Fibroblast of villous mesenchyme (primary cell): Measurements from ENCODE around the gene EHD4. TPM values are rescaled to one million over a fixed set of nuclear protein-coding genes. Genes with fewer than 3 reads are reported as not detected.

ENCODE experiments used
- DNase-seq: peaks from one replicate; pipeline ENCODE4 v3.0.0-alpha.2; 2010; ENCODE audit warnings: low read depth
- H3K4me3 ChIP-seq: 2 replicates; pipeline ENCODE4 v1.5.1; 2011; ENCODE audit warnings: low read depth, mild to moderate bottlenecking, low read length
- total RNA-seq: library from RNA; depleted of rRNA; stranded (reverse); fragments of >200 nt; gene quantifications from 2 replicates; pipeline ENCODE4 v1.2.3, GENCODE V29; 2012
- TF ChIP-seq, protein P1 (sequence below): IDR thresholded peaks from 2 replicates; pipeline ENCODE4 v1.5.1; 2012; ENCODE audit warnings: low read depth, mild to moderate bottlenecking, low read length; ENCODE audit not compliant: insufficient read depth

The EHD4 gene
- total RNA-seq, 1 donor: 19.0 TPM

DNA sequence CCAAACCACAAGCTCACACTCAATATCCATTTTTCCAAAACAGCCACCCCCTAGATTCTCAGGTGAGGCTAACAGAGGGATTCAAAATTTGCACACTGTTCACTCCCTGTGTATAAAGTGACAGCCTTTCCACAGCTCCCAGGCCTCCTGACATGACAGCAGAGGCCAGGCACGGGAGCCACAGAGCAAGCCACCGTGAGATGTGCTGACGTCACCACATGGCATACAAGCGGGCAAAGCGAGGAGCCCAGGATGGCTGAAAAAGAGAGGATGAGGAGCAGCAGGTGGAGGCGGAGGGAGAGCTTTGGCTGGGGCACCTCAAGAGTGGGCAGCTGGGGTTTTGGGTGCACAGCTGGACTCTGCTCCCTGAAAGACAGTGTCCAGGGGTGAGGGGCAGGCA lies 27.1 kb downstream of the EHD4 start:
- TF ChIP-seq, protein P1, sequence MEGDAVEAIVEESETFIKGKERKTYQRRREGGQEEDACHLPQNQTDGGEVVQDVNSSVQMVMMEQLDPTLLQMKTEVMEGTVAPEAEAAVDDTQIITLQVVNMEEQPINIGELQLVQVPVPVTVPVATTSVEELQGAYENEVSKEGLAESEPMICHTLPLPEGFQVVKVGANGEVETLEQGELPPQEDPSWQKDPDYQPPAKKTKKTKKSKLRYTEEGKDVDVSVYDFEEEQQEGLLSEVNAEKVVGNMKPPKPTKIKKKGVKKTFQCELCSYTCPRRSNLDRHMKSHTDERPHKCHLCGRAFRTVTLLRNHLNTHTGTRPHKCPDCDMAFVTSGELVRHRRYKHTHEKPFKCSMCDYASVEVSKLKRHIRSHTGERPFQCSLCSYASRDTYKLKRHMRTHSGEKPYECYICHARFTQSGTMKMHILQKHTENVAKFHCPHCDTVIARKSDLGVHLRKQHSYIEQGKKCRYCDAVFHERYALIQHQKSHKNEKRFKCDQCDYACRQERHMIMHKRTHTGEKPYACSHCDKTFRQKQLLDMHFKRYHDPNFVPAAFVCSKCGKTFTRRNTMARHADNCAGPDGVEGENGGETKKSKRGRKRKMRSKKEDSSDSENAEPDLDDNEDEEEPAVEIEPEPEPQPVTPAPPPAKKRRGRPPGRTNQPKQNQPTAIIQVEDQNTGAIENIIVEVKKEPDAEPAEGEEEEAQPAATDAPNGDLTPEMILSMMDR: no peak
- no peak overlapping the region for H3K4me3 ChIP-seq
- DNase-seq: no peak

DNA sequence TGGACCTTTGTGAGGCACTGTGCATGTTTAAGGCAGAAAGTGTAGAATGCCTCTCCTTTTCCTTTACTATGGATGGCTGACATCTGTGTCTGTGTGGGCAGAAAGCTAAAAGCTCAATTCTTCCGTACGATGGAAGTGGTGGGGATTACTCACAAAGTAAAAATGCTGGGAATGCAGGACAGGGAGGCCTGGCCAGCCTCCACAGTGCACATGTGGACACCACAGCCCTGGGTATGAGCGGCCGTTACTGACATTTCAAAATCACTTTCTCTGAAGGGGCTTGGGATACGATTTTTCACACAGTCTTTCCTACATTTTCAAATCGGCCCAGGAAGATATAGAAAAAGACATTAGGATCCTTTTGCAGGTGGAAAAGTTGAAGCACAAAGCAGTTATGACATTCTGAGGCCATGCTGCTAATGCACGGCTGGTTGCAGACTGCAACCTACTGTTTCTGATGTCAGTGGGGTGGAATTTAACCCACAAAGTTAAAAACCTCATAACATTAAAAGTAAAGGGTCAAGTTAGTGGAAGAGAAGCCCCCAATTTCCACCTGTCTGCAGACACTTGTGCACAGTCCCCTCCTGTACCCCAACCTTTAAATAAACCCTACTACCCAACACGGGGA lies 27.9 kb downstream of the EHD4 start:
- H3K4me3 ChIP-seq: peak overlapping the region; percentile 1
- TF ChIP-seq, protein P1: no peak
- peak; percentile 92 for DNase-seq

DNA sequence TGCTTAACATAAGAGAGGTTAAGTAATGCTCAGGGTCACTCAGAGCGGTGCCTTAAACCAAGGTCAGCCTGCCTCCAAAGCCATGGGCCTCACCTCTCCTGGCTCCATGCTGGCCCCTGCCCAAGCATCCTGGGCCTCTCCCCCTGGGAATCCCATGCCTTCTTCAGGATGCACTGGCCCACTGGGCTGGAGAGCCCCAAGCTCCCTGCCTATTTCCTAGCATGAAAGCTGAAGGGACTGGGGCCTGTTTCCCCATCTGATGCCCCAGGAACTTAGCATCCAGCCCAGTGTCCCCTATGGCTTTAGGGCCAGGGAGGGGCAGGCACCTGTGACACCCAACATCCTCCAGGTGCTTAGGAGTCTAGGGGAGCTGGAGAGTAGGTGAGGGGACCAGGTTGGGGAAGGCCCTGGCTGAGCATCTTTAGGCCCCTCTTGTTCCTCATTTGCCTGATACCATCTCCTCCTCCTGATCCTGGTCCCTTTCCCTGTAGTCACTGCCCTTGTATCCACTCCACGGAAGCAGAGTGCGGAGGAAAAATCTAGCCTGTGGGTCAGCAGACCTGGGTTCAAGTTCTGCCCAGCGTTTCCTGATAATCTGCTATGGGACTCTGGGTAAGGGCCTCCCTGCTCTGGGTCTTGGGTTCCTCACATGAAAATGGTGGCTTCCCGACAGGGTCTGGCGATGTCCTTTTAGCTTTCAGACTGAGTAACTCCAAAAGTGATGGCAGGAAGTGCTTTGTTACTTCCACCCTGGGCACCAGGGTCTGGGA lies 28.6 kb downstream of the EHD4 start:
- DNase-seq: no peak
- no peak overlapping the region for H3K4me3 ChIP-seq
- TF ChIP-seq, protein P1: no peak

DNA sequence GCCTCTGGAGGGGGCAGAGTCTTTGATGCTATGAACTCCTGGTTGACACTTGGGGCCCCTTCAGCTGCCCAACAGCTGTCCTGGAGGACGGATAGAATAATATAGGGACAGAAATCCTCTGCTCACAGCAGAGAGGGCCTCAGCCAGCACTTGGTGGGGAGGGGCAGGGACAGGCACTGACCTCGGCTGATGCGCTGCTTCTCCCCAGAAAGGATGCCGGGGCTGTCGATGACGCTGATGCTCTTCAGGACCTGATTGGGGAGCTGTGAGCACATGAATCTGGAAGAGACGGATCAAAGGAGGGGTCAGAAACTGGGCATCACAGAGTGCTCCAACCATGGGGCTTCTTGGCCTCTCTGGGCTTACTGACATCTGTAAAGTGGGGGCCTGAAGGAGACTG lies 29.5 kb downstream of the EHD4 start:
- no peak for DNase-seq
- TF ChIP-seq, protein P1: no peak
- H3K4me3 ChIP-seq: no peak overlapping the region

DNA sequence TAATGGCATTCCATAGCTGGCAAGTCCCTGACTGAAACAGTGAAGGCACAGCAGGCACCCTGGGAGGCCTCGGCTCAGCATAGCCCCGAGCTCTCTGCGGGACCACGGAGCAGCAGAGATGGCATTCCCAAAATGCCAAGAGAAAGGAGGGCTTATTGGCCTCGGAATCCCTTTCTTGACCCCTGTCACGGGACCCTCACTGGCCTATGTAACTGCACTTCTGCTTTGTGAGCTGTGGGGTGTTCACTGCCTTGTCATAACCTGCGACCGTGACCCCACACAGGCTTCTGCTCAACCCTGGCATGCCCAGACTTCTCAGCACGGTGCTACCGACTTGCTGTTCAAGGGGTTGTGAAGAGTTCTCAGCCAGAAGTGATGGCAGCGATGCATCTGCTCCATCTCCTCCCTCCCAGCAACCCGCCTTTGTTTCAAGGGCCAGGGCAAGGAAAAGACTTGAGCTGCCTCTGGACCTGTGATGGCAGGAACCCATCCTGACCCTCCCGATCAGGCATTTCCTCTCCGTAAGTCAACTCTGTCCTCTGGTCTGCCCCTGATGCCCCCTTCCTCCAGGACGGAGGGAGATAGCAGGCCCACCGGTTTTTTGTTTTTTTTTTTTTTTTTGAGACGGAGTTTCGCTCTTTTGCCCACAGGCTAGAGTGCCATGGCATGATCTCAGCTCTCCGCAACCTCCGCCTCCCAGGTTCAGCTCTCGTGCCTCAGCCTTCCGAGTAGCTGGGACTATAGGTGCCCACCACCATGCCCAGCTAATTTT lies 30.5 kb downstream of the EHD4 start:
- no peak overlapping the region for H3K4me3 ChIP-seq
- TF ChIP-seq, protein P1: no peak
- no peak for DNase-seq

DNA sequence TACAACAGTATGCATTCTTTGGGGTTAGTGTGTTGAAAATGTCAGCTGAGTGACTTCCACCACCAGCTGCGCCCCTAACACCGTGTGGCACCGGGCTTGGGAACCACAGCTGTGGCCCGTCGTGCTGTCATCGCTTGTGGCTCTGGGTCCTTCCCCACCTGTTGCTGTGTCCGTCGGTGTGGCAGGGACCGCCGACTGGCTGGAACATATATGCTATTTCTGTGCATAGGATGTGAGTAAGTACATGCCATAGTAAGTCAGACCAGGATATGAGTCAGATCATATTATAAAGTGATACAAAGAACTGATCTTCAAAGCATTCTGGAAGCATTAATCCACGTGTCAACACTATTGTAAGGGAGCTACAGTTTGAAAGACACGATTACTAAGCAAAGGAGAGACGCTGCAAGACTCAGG lies 31.9 kb downstream of the EHD4 start:
- no peak overlapping the region for H3K4me3 ChIP-seq
- TF ChIP-seq, protein P1: no peak
- peak; percentile 56 for DNase-seq
